SK-N-SH (cell line): ENCODE results near the gene MAPK8IP1. TPM values are rescaled to one million over a fixed set of nuclear protein-coding genes. Genes with fewer than 3 reads are reported as not detected.

ENCODE experiments used
- CTCF ChIA-PET: fragments of 300-600, 350-600 bp; formaldehyde crosslinking; extraction: SDS; loops from one replicate; lab custom pipeline; 2021; lab: Yijun Ruan, JAX
- POLR2A ChIA-PET: fragments of 350-600 bp; sonication (Branson Sonifier 250); formaldehyde crosslinking; extraction: SDS; loops from one replicate; lab custom pipeline; 2020; ENCODE audit warnings: antibody characterized with exemption, inconsistent platforms; lab: Yijun Ruan, JAX
- DNase-seq: peaks from one replicate; pipeline ENCODE4 v3.0.0; 2012
- H2AFZ ChIP-seq: fragments of 200-600 bp; sonication (generic); 2 replicates; pipeline ENCODE4 v1.8.1; 2016; ENCODE audit warnings: antibody characterized with exemption, mild to moderate bottlenecking, low read depth
- H3F3A ChIP-seq: fragments of 200-600 bp; sonication (generic); replicated peaks from 2 replicates; pipeline ENCODE3; 2016; ENCODE audit warnings: antibody characterized with exemption, mild to moderate bottlenecking; ENCODE audit not compliant: insufficient read depth
- H3K27ac ChIP-seq, 2 experiments: fragments of 200-500 bp in 1 of 2; fragments of 200-600 bp in 1 of 2; sonication (Bioruptor generic) in 1 of 2; sonication (generic), shearing (Covaris generic) in 1 of 2; 2 replicates each; pipeline versions ENCODE4 v1.5.1 to v1.6.1; 2014 to 2016; ENCODE audit warnings: low read depth in 2 of 2, inconsistent platforms in 1 of 2, low read length in 1 of 2, mild to moderate bottlenecking in 1 of 2, mixed read lengths in 1 of 2
- H3K27me3 ChIP-seq: fragments of 200-600 bp; sonication (generic), shearing (Covaris generic); 2 replicates; pipeline ENCODE4 v1.6.1; 2016; ENCODE audit warnings: mixed run types; ENCODE audit not compliant: insufficient read depth
- H3K36me3 ChIP-seq, 2 experiments: fragments of 200-500 bp in 1 of 2; fragments of 200-600 bp in 1 of 2; sonication (Bioruptor generic) in 1 of 2; sonication (generic) in 1 of 2; replicated peaks in 1 of 2; 2 replicates each; pipeline versions ENCODE3 to v1.5.1; 2014 to 2016; ENCODE audit warnings: low read length in 1 of 2, mild to moderate bottlenecking in 1 of 2; ENCODE audit not compliant: insufficient read depth in 2 of 2, control insufficient read depth in 1 of 2
- H3K4me1 ChIP-seq, 2 experiments: fragments of 200-500 bp in 1 of 2; fragments of 200-600 bp in 1 of 2; sonication (Bioruptor generic) in 1 of 2; sonication (generic), shearing (Covaris generic) in 1 of 2; 2 replicates each; pipeline versions ENCODE4 v1.5.1 to v1.6.1; 2014 to 2016; ENCODE audit warnings: low read depth in 1 of 2, low read length in 1 of 2, mixed run types in 1 of 2; ENCODE audit not compliant: insufficient read depth in 2 of 2, control insufficient read depth in 1 of 2
- H3K4me2 ChIP-seq: fragments of 200-600 bp; sonication (generic), shearing (Covaris generic); 2 replicates; pipeline ENCODE4 v1.6.1; 2017; ENCODE audit warnings: mixed run types
- H3K4me3 ChIP-seq, 2 experiments: fragments of 200-500 bp in 1 of 2; fragments of 200-600 bp in 1 of 2; sonication (Bioruptor generic) in 1 of 2; sonication (generic), shearing (Covaris generic) in 1 of 2; 2 replicates each; pipeline versions ENCODE4 v1.5.1 to v1.8.1; 2014 to 2016; ENCODE audit warnings: low read depth in 2 of 2, inconsistent platforms in 1 of 2, low read length in 1 of 2, mild to moderate bottlenecking in 1 of 2, mixed read lengths in 1 of 2, moderate library complexity in 1 of 2
- H3K79me2 ChIP-seq: fragments of 200-600 bp; sonication (generic); 2 replicates; pipeline ENCODE4 v1.8.1; 2017; ENCODE audit warnings: mild to moderate bottlenecking; ENCODE audit not compliant: insufficient read depth
- H3K9ac ChIP-seq: fragments of 200-600 bp; sonication (generic); 2 replicates; pipeline ENCODE4 v1.6.1; 2017; ENCODE audit warnings: mixed run types
- H3K9me2 ChIP-seq: fragments of 200-600 bp; sonication (generic); 2 replicates; pipeline ENCODE4 v1.6.1; 2017; ENCODE audit warnings: mixed run types
- H3K9me3 ChIP-seq: fragments of 200-600 bp; sonication (generic); 2 replicates; pipeline ENCODE4 v1.6.1; 2017; ENCODE audit warnings: mixed run types, mild to moderate bottlenecking, moderate library complexity
- H4K20me1 ChIP-seq: fragments of 200-600 bp; sonication (generic); 2 replicates; pipeline ENCODE4 v1.6.1; 2017; ENCODE audit warnings: mild to moderate bottlenecking, mixed run types; ENCODE audit not compliant: insufficient read depth
- FOXJ3 ChIP-seq: sonication (generic); formaldehyde crosslinking; IDR thresholded peaks from 2 replicates; pipeline ENCODE4 v1.5.1; 2020; ENCODE audit warnings: mild to moderate bottlenecking, missing genetic modification reagents
- MXI1 ChIP-seq: IDR thresholded peaks from 2 replicates; pipeline ENCODE4 v1.6.1; 2012; ENCODE audit warnings: mild to moderate bottlenecking, low read depth, low read length, improper control_type of control experiment
- NRF1 ChIP-seq: IDR thresholded peaks from 2 replicates; pipeline ENCODE4 v1.6.1; 2012; ENCODE audit warnings: low read depth, mild to moderate bottlenecking, low read length
- TCF12 ChIP-seq: IDR thresholded peaks from 2 replicates; pipeline ENCODE4 v1.4.0; 2012
- whole genome bisulfite sequencing: methylation state at CpG from one replicate; pipeline ENCODE4 v1.1.6; 2017; ENCODE audit warnings: low lambda C conversion rate; 5-methylcytosine and 5-hydroxymethylcytosine counted together
- polyA plus RNA-seq, 3 experiments: library from polyadenylated mRNA; depleted of rRNA; stranded (reverse); fragments of >200 nt; gene quantifications; 2 replicates each; pipeline ENCODE4 v1.2.3, GENCODE V29; 2012
- TF ChIP-seq, protein P1 (sequence below): IDR thresholded peaks from 2 replicates; pipeline ENCODE4 v1.6.1; 2012; ENCODE audit warnings: mild to moderate bottlenecking, low read depth, low read length, moderate library complexity
- TF ChIP-seq, protein P2 (sequence below): fragments of 150-350 bp; IDR thresholded peaks from 2 replicates; pipeline ENCODE4 v1.6.1; 2017; ENCODE audit warnings: antibody characterized with exemption, low read length, low read depth, borderline replicate concordance
- TF ChIP-seq, protein P3 (sequence below): fragments of 200-600 bp; sonication (generic); IDR thresholded peaks from 2 replicates; pipeline ENCODE4 v1.6.1; 2017; ENCODE audit warnings: antibody characterized with exemption, mild to moderate bottlenecking, moderate library complexity
- TF ChIP-seq, protein P4 (sequence below): IDR thresholded peaks from 2 replicates; pipeline ENCODE4 v1.4.0; 2012; ENCODE audit warnings: low read depth, borderline replicate concordance

The MAPK8IP1 gene
- polyA plus RNA-seq, 1 of the 3 experiments (the other 2 are of a cell fraction), result 12.5 TPM

DNA sequence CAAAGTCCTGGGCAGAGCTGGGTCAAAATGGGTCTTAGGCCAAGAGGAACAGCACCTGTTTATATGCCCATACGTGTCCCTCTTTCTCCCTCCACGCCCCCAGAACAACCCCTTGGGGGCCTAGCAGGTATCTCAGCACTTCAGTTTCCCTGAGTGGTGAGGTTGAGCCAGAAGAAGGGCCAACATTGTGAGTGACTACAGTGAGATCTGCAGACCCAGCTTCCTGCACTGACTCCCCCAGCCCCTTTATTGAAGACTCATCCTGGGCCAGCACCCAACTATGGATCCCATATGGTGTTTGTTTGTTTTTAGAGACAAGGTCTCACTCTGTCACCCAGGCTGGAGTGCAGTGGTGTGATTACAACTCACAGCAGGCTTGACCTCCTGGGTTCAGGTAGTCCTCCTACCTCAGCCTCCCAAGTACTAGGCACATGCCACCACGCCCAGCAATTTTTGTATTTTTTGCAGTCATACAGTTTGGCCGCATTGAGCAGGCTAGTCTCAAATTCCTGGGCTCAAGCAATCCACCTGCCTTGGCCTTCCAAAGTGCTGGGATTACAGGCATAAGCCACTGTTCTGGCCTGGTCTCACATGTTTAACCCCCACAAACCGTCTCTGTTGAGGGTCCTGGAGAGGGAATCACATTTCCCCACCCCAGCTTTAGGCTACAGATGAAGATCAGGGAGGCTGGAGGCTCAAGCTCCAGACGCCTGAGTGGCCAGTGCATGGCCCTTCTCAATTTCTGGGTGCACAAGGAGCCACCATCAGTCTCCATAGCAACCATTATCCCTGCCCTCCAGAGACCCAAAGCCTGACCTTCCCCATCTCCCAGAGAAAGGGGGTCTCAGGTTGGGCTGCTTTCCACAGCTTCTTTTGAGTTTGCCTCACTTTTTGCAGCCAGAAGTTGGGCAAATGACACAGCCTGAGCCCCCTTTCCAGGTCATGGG, 35.4 kb downstream of the MAPK8IP1 start:
- H3K79me2 ChIP-seq, result peaks cover 18% of the 10 kb centered on the region
- WGBS, result 84% methylated on average over 3 of the region's 6 CpGs
- H3K9me2 ChIP-seq, result no peaks in the 10 kb centered on the region
- peak; percentile 6 for DNase-seq
- no peak overlapping the region for H3K4me3 ChIP-seq
- peaks cover 4% of the 10 kb centered on the region for H3F3A ChIP-seq
- H2AFZ ChIP-seq, result no peak overlapping the region
- H3K9ac ChIP-seq, result no peak overlapping the region
- ChIA-PET POLR2A (no interaction called here), CTCF (interaction anchor here (6.2 kb wide), 1 partner anchor 48 kb away, joined by 35 read pairs; no protein-coding TSS in a partner anchor)
- H3K4me2 ChIP-seq, result no peak overlapping the region
- H3K36me3 ChIP-seq, result peaks cover 0 to 2% of the 10 kb centered on the region in 2 experiments
- no peaks in the 10 kb centered on the region for H3K27me3 ChIP-seq
- no peaks in the 10 kb centered on the region for H4K20me1 ChIP-seq
- TF ChIP-seq, protein P1, sequence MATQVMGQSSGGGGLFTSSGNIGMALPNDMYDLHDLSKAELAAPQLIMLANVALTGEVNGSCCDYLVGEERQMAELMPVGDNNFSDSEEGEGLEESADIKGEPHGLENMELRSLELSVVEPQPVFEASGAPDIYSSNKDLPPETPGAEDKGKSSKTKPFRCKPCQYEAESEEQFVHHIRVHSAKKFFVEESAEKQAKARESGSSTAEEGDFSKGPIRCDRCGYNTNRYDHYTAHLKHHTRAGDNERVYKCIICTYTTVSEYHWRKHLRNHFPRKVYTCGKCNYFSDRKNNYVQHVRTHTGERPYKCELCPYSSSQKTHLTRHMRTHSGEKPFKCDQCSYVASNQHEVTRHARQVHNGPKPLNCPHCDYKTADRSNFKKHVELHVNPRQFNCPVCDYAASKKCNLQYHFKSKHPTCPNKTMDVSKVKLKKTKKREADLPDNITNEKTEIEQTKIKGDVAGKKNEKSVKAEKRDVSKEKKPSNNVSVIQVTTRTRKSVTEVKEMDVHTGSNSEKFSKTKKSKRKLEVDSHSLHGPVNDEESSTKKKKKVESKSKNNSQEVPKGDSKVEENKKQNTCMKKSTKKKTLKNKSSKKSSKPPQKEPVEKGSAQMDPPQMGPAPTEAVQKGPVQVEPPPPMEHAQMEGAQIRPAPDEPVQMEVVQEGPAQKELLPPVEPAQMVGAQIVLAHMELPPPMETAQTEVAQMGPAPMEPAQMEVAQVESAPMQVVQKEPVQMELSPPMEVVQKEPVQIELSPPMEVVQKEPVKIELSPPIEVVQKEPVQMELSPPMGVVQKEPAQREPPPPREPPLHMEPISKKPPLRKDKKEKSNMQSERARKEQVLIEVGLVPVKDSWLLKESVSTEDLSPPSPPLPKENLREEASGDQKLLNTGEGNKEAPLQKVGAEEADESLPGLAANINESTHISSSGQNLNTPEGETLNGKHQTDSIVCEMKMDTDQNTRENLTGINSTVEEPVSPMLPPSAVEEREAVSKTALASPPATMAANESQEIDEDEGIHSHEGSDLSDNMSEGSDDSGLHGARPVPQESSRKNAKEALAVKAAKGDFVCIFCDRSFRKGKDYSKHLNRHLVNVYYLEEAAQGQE, result no peak
- TF ChIP-seq FOXJ3 (no peak), MXI1 (no peak), TCF12 (no peak), NRF1 (no peak)
- TF ChIP-seq, protein P2, sequence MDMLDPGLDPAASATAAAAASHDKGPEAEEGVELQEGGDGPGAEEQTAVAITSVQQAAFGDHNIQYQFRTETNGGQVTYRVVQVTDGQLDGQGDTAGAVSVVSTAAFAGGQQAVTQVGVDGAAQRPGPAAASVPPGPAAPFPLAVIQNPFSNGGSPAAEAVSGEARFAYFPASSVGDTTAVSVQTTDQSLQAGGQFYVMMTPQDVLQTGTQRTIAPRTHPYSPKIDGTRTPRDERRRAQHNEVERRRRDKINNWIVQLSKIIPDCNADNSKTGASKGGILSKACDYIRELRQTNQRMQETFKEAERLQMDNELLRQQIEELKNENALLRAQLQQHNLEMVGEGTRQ, result no peak
- TF ChIP-seq, protein P3, sequence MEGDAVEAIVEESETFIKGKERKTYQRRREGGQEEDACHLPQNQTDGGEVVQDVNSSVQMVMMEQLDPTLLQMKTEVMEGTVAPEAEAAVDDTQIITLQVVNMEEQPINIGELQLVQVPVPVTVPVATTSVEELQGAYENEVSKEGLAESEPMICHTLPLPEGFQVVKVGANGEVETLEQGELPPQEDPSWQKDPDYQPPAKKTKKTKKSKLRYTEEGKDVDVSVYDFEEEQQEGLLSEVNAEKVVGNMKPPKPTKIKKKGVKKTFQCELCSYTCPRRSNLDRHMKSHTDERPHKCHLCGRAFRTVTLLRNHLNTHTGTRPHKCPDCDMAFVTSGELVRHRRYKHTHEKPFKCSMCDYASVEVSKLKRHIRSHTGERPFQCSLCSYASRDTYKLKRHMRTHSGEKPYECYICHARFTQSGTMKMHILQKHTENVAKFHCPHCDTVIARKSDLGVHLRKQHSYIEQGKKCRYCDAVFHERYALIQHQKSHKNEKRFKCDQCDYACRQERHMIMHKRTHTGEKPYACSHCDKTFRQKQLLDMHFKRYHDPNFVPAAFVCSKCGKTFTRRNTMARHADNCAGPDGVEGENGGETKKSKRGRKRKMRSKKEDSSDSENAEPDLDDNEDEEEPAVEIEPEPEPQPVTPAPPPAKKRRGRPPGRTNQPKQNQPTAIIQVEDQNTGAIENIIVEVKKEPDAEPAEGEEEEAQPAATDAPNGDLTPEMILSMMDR, result no peak
- TF ChIP-seq, protein P4, sequence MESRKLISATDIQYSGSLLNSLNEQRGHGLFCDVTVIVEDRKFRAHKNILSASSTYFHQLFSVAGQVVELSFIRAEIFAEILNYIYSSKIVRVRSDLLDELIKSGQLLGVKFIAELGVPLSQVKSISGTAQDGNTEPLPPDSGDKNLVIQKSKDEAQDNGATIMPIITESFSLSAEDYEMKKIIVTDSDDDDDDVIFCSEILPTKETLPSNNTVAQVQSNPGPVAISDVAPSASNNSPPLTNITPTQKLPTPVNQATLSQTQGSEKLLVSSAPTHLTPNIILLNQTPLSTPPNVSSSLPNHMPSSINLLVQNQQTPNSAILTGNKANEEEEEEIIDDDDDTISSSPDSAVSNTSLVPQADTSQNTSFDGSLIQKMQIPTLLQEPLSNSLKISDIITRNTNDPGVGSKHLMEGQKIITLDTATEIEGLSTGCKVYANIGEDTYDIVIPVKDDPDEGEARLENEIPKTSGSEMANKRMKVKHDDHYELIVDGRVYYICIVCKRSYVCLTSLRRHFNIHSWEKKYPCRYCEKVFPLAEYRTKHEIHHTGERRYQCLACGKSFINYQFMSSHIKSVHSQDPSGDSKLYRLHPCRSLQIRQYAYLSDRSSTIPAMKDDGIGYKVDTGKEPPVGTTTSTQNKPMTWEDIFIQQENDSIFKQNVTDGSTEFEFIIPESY, result no peak
- H3K9me3 ChIP-seq, result no peaks in the 10 kb centered on the region
- H3K4me1 ChIP-seq, result peaks cover 7 to 17% of the 10 kb centered on the region in 2 experiments; a peak in 3 of 4 replicates
- H3K27ac ChIP-seq, result no peak overlapping the region
